OCI-LY3 (cell line): ENCODE data around the gene RNF227.

ENCODE experiments used
- EZH2phosphoT487 ChIP-seq: fragments of 200-600 bp; shearing (Covaris generic); IDR thresholded peaks from 2 replicates; pipeline ENCODE4 v1.6.1; 2018; ENCODE audit warnings: antibody characterized with exemption, mixed run types, low read depth
- TF ChIP-seq, protein P1 (sequence below): fragments of 200-600, 300-600 bp; sonication (generic); IDR thresholded peaks from 2 replicates; pipeline ENCODE4 v1.5.1; 2014; ENCODE audit warnings: antibody characterized with exemption, low read length, low read depth

DNA sequence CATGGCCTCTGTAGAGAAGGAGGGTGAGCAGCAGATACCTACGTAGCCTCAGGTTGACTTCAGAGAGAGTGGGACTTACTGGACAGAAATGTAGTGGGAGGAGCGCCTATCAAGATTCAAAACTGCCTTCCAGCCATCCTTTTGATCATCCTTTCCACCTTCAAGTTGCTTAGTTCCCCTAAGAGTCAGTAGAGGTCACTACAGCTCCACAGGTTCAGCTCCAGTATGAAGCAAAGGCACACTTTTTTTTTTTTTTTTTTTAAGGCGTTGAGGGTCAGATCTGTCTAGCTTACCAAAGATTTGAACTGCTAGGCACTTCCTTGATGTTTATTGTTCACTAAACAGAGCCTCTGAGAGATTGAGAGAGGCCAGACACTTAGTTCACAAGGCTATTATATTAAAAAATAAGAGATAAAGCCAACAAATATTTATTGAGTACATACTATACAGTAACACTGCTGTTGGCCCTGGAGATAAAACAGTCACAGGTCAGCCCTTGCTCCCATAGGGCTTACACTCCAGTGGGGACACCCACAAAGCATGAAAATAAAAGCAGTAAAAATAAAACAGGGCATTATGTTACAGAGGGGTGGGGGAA, 3.1 kb downstream of the RNF227 start:
- TF ChIP-seq, protein P1, sequence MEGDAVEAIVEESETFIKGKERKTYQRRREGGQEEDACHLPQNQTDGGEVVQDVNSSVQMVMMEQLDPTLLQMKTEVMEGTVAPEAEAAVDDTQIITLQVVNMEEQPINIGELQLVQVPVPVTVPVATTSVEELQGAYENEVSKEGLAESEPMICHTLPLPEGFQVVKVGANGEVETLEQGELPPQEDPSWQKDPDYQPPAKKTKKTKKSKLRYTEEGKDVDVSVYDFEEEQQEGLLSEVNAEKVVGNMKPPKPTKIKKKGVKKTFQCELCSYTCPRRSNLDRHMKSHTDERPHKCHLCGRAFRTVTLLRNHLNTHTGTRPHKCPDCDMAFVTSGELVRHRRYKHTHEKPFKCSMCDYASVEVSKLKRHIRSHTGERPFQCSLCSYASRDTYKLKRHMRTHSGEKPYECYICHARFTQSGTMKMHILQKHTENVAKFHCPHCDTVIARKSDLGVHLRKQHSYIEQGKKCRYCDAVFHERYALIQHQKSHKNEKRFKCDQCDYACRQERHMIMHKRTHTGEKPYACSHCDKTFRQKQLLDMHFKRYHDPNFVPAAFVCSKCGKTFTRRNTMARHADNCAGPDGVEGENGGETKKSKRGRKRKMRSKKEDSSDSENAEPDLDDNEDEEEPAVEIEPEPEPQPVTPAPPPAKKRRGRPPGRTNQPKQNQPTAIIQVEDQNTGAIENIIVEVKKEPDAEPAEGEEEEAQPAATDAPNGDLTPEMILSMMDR, result peak; percentile 59
- no peak for TF ChIP-seq EZH2phosphoT487
